Mesothelial cell of epicardium (in vitro differentiated cells): ENCODE data around the gene BPIFB2. TPM values are rescaled to one million over a fixed set of nuclear protein-coding genes. Genes with fewer than 3 reads are reported as not detected.

Experiments
- DNase-seq, 2 experiments: peaks; one replicate each; pipeline ENCODE4 v3.0.0; 2021; ENCODE audit warnings: low spot score in 2 of 2; ENCODE audit not compliant: unreplicated experiment in 2 of 2
- H3K27ac Mint-ChIP-seq: 2 replicates; pipeline ENCODE4 v1.8.0; 2021; ENCODE audit warnings: mixed read lengths
- H3K27me3 Mint-ChIP-seq: 2 replicates; pipeline ENCODE4 v1.8.0; 2021; ENCODE audit warnings: low read depth, mixed read lengths
- H3K36me3 Mint-ChIP-seq: 2 replicates; pipeline ENCODE4 v1.8.0; 2021; ENCODE audit warnings: mixed read lengths
- H3K4me1 Mint-ChIP-seq: 2 replicates; pipeline ENCODE4 v1.8.0; 2021; ENCODE audit warnings: mixed read lengths
- H3K4me3 Mint-ChIP-seq: 2 replicates; pipeline ENCODE4 v1.8.0; 2021; ENCODE audit warnings: mild to moderate bottlenecking, moderate library complexity, mixed read lengths
- H3K9me3 Mint-ChIP-seq: 2 replicates; pipeline ENCODE4 v1.8.0; 2021; ENCODE audit warnings: mixed read lengths
- total RNA-seq: library from RNA; stranded (reverse); gene quantifications from 3 replicates; pipeline ENCODE4 v1.2.1, GENCODE V29; 2021
- TF ChIP-seq, protein P1 (sequence below): fragments of 200-600 bp; sonication (generic); IDR thresholded peaks from one replicate; pipeline ENCODE4 v1.5.0; 2021; ENCODE audit warnings: antibody characterized with exemption; ENCODE audit not compliant: unreplicated experiment

The BPIFB2 gene
- total RNA-seq, 1 donor from 2014 or later: not detected

DNA sequence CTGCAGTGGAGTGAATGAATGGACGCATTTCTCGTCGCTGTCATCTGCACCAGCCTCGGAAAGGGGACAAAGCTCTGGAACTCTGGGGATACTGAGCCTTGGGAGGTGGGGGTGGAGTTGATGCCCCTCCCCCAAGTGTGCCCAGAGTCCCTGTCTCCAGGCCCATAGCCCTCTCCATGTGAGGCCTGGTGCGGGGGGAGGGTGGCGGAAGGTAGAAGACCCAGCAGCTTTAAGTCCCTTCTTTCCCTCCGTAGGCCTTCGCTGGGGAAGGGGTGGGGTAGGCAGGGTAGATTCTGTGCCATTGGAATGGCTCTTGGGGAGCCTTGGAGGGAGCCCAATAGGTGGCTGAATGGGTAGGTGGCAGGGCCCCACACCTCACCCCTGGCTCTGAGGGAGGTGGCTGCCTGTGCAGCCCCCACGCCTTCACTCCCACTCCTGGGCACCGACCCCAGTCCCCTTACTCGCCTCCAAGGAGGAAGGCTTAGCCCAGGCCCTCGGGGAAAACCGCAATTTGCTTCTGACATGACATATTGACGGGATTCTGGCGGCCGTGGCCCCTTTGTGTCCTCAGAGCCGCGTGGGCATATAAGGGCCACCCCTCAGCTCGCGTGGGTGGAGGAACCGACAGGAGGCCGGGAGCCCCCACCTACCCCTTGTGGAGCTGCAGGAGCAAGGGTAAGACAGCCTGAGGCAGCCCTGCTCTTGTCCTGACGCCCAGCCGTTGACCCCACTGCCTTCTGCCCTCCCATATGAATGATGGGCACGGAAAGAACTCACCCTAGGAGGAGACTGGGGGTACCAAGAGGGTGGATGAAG is 46.0 kb downstream of the BPIFB2 start, which contains the start of gene BPIFB3:
TSS of gene BPIFB3 (plus strand) at position 613 of the 816 bp plus-strand sequence. CDS start 1,533 bp downstream, outside the sequence.
- H3K27ac Mint-ChIP-seq: no peak within 1 kb of the TSS
- no peaks in the 10 kb centered on the region for H3K36me3 Mint-ChIP-seq
- no peak within 1 kb of the TSS for H3K4me3 Mint-ChIP-seq
- H3K27me3 Mint-ChIP-seq: peaks cover 9% of the 10 kb centered on the region
- DNase-seq: no peak
- TF ChIP-seq, protein P1, sequence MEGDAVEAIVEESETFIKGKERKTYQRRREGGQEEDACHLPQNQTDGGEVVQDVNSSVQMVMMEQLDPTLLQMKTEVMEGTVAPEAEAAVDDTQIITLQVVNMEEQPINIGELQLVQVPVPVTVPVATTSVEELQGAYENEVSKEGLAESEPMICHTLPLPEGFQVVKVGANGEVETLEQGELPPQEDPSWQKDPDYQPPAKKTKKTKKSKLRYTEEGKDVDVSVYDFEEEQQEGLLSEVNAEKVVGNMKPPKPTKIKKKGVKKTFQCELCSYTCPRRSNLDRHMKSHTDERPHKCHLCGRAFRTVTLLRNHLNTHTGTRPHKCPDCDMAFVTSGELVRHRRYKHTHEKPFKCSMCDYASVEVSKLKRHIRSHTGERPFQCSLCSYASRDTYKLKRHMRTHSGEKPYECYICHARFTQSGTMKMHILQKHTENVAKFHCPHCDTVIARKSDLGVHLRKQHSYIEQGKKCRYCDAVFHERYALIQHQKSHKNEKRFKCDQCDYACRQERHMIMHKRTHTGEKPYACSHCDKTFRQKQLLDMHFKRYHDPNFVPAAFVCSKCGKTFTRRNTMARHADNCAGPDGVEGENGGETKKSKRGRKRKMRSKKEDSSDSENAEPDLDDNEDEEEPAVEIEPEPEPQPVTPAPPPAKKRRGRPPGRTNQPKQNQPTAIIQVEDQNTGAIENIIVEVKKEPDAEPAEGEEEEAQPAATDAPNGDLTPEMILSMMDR: no peak
- no peaks in the 10 kb centered on the region for H3K4me1 Mint-ChIP-seq
- no peaks in the 10 kb centered on the region for H3K9me3 Mint-ChIP-seq

DNA sequence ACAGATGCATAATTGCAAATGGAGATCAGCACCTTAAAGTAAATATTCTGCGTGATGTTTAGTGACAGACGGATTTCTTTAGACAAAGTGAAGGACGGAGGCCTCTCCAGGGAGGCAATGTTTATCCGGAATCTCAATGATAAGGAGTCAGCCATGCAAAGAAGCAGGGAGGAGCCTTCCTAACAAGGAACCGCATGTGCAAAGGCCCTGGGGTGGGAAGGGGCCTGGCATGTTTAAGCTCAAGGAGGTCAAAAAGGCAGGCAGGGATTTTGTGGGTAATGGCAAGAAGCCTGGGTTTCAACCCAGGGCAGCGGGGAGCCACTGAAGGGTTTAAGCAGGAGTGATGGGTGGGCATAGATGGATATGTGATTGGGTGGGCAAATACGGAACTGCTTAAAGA is 46.9 kb downstream of the BPIFB2 start:
- Mint-ChIP-seq H3K9me3 (no peaks in the 10 kb centered on the region), H3K4me1 (no peaks in the 10 kb centered on the region), H3K4me3 (no peak overlapping the region), H3K27ac (no peak overlapping the region), H3K27me3 (peaks cover 9% of the 10 kb centered on the region), H3K36me3 (no peaks in the 10 kb centered on the region)
- no peak for DNase-seq
- TF ChIP-seq, protein P1: no peak

DNA sequence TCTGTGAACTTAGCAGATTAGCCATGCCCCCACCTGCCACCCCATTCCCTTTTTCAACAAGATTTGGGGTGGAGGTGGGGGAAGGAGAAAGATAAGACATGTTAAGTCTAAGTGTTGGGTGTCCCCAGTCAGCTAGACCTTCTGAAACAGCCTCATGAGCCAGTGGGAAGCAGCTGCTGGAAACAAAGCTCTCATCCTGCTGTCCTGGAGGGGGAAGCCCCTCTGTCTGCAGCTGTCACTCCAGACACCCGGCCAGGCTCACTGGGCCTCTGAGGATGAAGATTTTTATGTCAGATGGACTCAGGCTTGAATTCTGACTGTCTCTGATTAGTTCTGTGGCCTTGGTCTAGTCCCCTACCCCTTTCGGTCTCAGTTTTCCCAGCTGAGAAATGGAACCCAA is 47.3 kb downstream of the BPIFB2 start:
- DNase-seq: no peak
- TF ChIP-seq, protein P1: no peak
- Mint-ChIP-seq H3K36me3 (no peaks in the 10 kb centered on the region), H3K4me3 (no peak overlapping the region), H3K27ac (no peak overlapping the region), H3K9me3 (no peaks in the 10 kb centered on the region), H3K27me3 (peaks cover 9% of the 10 kb centered on the region), H3K4me1 (no peaks in the 10 kb centered on the region)

DNA sequence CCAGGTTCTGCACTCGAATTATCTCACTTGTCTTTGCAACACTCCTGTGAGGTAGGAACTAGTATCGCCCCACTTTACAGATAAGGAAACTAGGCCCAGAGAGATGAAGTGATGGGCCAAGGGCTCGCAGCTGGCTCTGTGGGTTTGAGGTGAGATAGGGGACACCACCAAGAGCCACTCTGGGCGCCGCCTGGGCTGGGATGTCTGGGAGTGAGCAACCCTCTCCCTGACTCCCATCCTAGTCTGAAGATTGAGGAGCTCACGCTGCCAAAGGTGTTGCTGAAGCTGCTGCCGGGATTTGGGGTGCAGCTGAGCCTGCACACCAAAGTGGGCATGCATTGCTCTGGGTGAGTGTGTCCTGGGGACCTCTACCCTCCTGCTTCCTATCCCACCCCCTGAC is 51.6 kb downstream of the BPIFB2 start:
- no peak for DNase-seq
- TF ChIP-seq, protein P1: no peak
- no peaks in the 10 kb centered on the region for H3K4me1 Mint-ChIP-seq
- no peaks in the 10 kb centered on the region for H3K36me3 Mint-ChIP-seq
- no peaks in the 10 kb centered on the region for H3K9me3 Mint-ChIP-seq
- H3K27me3 Mint-ChIP-seq: peaks cover 8% of the 10 kb centered on the region
- no peak overlapping the region for H3K4me3 Mint-ChIP-seq
- no peak overlapping the region for H3K27ac Mint-ChIP-seq

DNA sequence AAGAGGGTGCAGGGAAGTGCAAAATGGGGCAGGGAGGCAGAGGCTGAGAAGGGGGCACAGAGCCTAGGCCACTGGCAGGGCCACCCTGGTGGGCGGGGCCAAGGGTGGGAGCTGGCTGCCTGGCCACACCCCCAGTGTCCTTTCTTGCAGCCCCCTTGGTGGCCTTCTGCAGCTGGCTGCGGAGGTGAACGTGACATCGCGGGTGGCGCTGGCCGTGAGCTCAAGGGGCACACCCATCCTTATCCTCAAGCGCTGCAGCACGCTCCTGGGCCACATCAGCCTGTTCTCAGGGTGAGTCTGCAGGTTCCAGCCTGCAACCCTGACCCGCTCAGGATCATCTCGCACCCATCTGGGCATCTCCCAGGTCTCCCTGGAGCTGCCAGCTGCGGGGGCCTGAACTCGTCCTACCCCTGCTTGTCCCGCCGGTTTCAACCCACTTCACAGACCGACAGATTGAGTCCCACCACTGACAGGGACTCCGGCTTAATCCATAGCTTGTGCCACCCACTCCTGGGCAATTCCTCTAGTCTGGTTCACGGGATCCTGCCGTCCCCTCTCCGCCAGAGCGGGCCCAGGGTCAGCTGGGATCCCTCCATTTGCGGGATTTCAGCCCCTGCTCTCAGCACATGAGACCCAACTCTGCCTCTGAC is 52.4 kb downstream of the BPIFB2 start:
- no peaks in the 10 kb centered on the region for H3K9me3 Mint-ChIP-seq
- no peak for DNase-seq
- TF ChIP-seq, protein P1: no peak

More for the DNA sequence above, 52.4 kb downstream of the BPIFB2 start:
- Mint-ChIP-seq H3K27me3 (peaks cover 5% of the 10 kb centered on the region), H3K27ac (no peak overlapping the region), H3K36me3 (no peaks in the 10 kb centered on the region), H3K4me1 (no peaks in the 10 kb centered on the region), H3K4me3 (no peak overlapping the region)
